Osteoblast (primary cell): ENCODE data around the gene IGFBP5. TPM values are rescaled to one million over a fixed set of nuclear protein-coding genes. Genes with fewer than 3 reads are reported as not detected.

Experiments used
- DNase-seq: peaks from one replicate; pipeline ENCODE4 v3.0.0; 2011; ENCODE audit warnings: low spot score, mixed read lengths; ENCODE audit not compliant: insufficient read length; ENCODE audit errors: missing footprints
- H2AFZ ChIP-seq: 2 replicates; pipeline ENCODE4 v1.6.0; 2011; ENCODE audit warnings: mild to moderate bottlenecking, low read length
- H3K27ac ChIP-seq: 2 replicates; pipeline ENCODE4 v1.5.1; 2011; ENCODE audit warnings: mild to moderate bottlenecking, low read depth, low read length, moderate library complexity
- H3K27me3 ChIP-seq: 2 replicates; pipeline ENCODE4 v1.6.0; 2012; ENCODE audit warnings: mild to moderate bottlenecking, control low read depth, inconsistent platforms, low read length, moderate library complexity; ENCODE audit not compliant: insufficient read depth
- H3K36me3 ChIP-seq: 2 replicates; pipeline ENCODE4 v1.5.1; 2011; ENCODE audit warnings: mild to moderate bottlenecking, low read length, control low read depth, moderate library complexity; ENCODE audit not compliant: insufficient read depth
- H3K4me1 ChIP-seq: 2 replicates; pipeline ENCODE4 v1.5.1; 2011; ENCODE audit warnings: mild to moderate bottlenecking, low read length, control low read depth, moderate library complexity; ENCODE audit not compliant: insufficient read depth
- H3K4me2 ChIP-seq: 2 replicates; pipeline ENCODE4 v1.6.0; 2011; ENCODE audit warnings: mild to moderate bottlenecking, low read length; ENCODE audit not compliant: insufficient read depth
- H3K4me3 ChIP-seq: fragments of 200-600 bp; sonication (generic); 3 replicates; pipeline ENCODE4 v1.5.1; 2012; ENCODE audit warnings: mild to moderate bottlenecking, low read length, inconsistent platforms; ENCODE audit not compliant: insufficient read depth
- H3K79me2 ChIP-seq: 2 replicates; pipeline ENCODE4 v1.6.0; 2012; ENCODE audit warnings: mild to moderate bottlenecking, low read length, control low read depth, inconsistent platforms; ENCODE audit not compliant: insufficient read depth
- H3K9me3 ChIP-seq: 2 replicates; pipeline ENCODE4 v1.5.1; 2011; ENCODE audit warnings: low read depth, low read length, control low read depth
- H4K20me1 ChIP-seq: 2 replicates; pipeline ENCODE4 v1.6.0; 2012; ENCODE audit warnings: mild to moderate bottlenecking, low read length, control low read depth; ENCODE audit not compliant: insufficient read depth
- total RNA-seq: library from RNA; depleted of rRNA; stranded (reverse); fragments of >200 nt; gene quantifications from 2 replicates; pipeline ENCODE4 v1.2.3, GENCODE V29; 2012
- TF ChIP-seq, protein P1 (sequence below): IDR thresholded peaks from 2 replicates; pipeline ENCODE4 v1.5.1; 2011; ENCODE audit warnings: mild to moderate bottlenecking, low read depth, low read length, moderate library complexity; ENCODE audit errors: extremely low read depth

IGFBP5 gene
- total RNA-seq, 1 donor: 12.3 TPM

- H3K4me1 ChIP-seq: peaks cover 41% of the 10 kb centered on the region
- peaks cover 65% of the 10 kb centered on the region for H3K27me3 ChIP-seq
- H4K20me1 ChIP-seq: peaks cover 4% of the 10 kb centered on the region
- H3K36me3 ChIP-seq: no peaks in the 10 kb centered on the region
- H3K79me2 ChIP-seq: no peaks in the 10 kb centered on the region
- H2AFZ ChIP-seq: peak overlapping the region; percentile 73
- H3K27ac ChIP-seq: no peak overlapping the region
- peak overlapping the region; percentile 46 for H3K4me3 ChIP-seq
- no peaks in the 10 kb centered on the region for H3K9me3 ChIP-seq
- TF ChIP-seq, protein P1, sequence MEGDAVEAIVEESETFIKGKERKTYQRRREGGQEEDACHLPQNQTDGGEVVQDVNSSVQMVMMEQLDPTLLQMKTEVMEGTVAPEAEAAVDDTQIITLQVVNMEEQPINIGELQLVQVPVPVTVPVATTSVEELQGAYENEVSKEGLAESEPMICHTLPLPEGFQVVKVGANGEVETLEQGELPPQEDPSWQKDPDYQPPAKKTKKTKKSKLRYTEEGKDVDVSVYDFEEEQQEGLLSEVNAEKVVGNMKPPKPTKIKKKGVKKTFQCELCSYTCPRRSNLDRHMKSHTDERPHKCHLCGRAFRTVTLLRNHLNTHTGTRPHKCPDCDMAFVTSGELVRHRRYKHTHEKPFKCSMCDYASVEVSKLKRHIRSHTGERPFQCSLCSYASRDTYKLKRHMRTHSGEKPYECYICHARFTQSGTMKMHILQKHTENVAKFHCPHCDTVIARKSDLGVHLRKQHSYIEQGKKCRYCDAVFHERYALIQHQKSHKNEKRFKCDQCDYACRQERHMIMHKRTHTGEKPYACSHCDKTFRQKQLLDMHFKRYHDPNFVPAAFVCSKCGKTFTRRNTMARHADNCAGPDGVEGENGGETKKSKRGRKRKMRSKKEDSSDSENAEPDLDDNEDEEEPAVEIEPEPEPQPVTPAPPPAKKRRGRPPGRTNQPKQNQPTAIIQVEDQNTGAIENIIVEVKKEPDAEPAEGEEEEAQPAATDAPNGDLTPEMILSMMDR: peak; percentile 84
- peak; percentile 66 for DNase-seq
- H3K4me2 ChIP-seq: peak overlapping the region; percentile 67
Measured at GRCh38 chr2:216696751-216697560, 1.6 kb upstream of the IGFBP5 start.

- Histone ChIP-seq H4K20me1 (peaks cover 4% of the 10 kb centered on the region), H3K27ac (no peak overlapping the region), H3K4me2 (peak overlapping the region; percentile 67), H3K79me2 (no peaks in the 10 kb centered on the region), H3K27me3 (peaks cover 69% of the 10 kb centered on the region), H3K9me3 (no peaks in the 10 kb centered on the region), H3K36me3 (no peaks in the 10 kb centered on the region), H2AFZ (no peak overlapping the region), H3K4me1 (peaks cover 45% of the 10 kb centered on the region), H3K4me3 (no peak overlapping the region)
- DNase-seq: no peak
- TF ChIP-seq, protein P1: no peak
Measured at GRCh38 chr2:216696321-216696720, 972 bp upstream of the IGFBP5 start.

GRCh38 chr2:216694826-216695217 lies 527 bp downstream of the IGFBP5 start:
- Histone ChIP-seq H3K27me3 (peaks cover 72% of the 10 kb centered on the region), H3K4me3 (peak overlapping the region; percentile 69), H3K4me1 (peaks cover 45% of the 10 kb centered on the region), H3K36me3 (no peaks in the 10 kb centered on the region), H4K20me1 (peaks cover 4% of the 10 kb centered on the region), H3K27ac (no peak overlapping the region), H2AFZ (no peak overlapping the region), H3K4me2 (peak overlapping the region; percentile 92), H3K9me3 (no peaks in the 10 kb centered on the region), H3K79me2 (no peaks in the 10 kb centered on the region)
- no peak for DNase-seq
- TF ChIP-seq, protein P1: no peak

DNA sequence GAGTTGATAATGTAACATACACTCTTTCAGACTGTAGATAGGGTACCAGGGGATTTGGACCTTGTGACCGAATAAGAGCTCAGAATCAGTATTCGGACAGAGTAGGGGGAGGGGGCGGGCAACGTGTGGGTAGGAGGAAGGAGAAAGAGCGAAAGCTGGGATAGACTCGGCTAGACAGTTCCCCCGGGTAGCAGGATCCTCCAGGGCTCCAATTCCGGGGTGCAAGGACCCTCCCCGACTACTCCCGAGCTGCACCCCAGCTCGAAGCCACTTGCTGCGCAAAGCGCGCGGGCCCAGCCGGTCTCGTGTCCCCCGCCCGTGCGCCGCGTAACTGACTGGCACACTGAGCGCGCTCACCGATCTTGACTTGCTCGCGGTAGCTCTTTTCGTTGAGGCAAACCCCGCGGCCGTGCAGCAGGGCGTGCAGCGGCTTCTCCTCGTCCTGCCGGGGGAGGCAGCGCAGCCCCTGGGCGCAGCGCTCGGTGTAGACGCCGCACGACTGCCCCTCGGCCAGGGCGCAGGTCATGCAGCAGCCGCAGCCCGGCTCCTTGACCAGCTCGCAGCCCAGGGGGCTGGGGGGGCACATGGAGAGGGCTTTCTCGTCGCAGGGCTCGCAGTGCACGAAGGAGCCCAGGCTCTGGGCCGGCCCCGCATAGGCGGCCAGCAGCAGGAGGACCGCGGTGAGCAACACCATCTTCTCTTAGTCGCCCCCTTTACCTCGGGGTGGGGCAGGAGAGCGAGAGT lies 1.1 kb downstream of the IGFBP5 start:
- peaks cover 76% of the 10 kb centered on the region for H3K27me3 ChIP-seq
- H3K4me3 ChIP-seq: peak overlapping the region; percentile 69
- no peaks in the 10 kb centered on the region for H3K36me3 ChIP-seq
- H3K9me3 ChIP-seq: no peaks in the 10 kb centered on the region
- H4K20me1 ChIP-seq: peaks cover 4% of the 10 kb centered on the region
- H3K79me2 ChIP-seq: no peaks in the 10 kb centered on the region
- H2AFZ ChIP-seq: peak overlapping the region; percentile 78
- H3K27ac ChIP-seq: no peak overlapping the region
- H3K4me1 ChIP-seq: peaks cover 45% of the 10 kb centered on the region
- TF ChIP-seq, protein P1: no peak
- DNase-seq: peak; percentile 88
- H3K4me2 ChIP-seq: peak overlapping the region; percentile 92
